Activated naive CD4-positive, alpha-beta T cell treated with anti-CD3 and anti-CD28 coated beads, Interleukin-2, amount 10 ng/mL, durations not matched to agents 7 days and 5 days (primary cell): ENCODE results near the gene PDHB.
"Not testable (repeated sequence)": the region's sequence is repeated elsewhere in the genome, so short reads cannot be mapped to it uniquely, and the experiment has no call there.

ENCODE experiments used
- CTCF ChIA-PET: fragments of 350-600 bp; sonication (Branson Sonifier 250); formaldehyde crosslinking; loops from one replicate; lab custom pipeline; 2021; ENCODE audit warnings: antibody characterized with exemption; lab: Charles Lee
- DNase-seq: peaks from one replicate; pipeline ENCODE4 v3.0.0-alpha.2; 2020
- H3K27ac Mint-ChIP-seq: one replicate; pipeline ENCODE4 v1.8.0; 2021; ENCODE audit warnings: mild to moderate bottlenecking, moderate library complexity, mixed read lengths
- H3K27me3 Mint-ChIP-seq: one replicate; pipeline ENCODE4 v1.8.0; 2021; ENCODE audit warnings: mild to moderate bottlenecking, mixed read lengths
- H3K36me3 Mint-ChIP-seq: one replicate; pipeline ENCODE4 v1.8.0; 2021; ENCODE audit warnings: mixed read lengths
- H3K4me1 Mint-ChIP-seq: one replicate; pipeline ENCODE4 v1.8.0; 2021; ENCODE audit warnings: mixed read lengths
- H3K4me3 Mint-ChIP-seq: one replicate; pipeline ENCODE4 v1.8.0; 2021; ENCODE audit warnings: mild to moderate bottlenecking, moderate library complexity, mixed read lengths
- H3K9me3 Mint-ChIP-seq: one replicate; pipeline ENCODE4 v1.8.0; 2021; ENCODE audit warnings: mixed read lengths

Gene PDHB

GRCh38 chr3:58463942-58464271 lies 30.3 kb upstream of the PDHB start:
- H3K9me3 Mint-ChIP-seq: no peaks in the 10 kb centered on the region
- H3K27me3 Mint-ChIP-seq: no peaks in the 10 kb centered on the region
- H3K36me3 Mint-ChIP-seq: no peaks in the 10 kb centered on the region
- CTCF ChIA-PET: interaction anchor here (0.7 to 1.3 kb wide), 15 partner anchors 9 to 143 kb away, joined by 3 to 10 read pairs (median 4); partner anchors contain the start of gene KCTD6
- no peak for DNase-seq
- no peak overlapping the region for H3K27ac Mint-ChIP-seq
- H3K4me3 Mint-ChIP-seq: no peak overlapping the region
- H3K4me1 Mint-ChIP-seq: peaks cover 8% of the 10 kb centered on the region

GRCh38 chr3:58463181-58463941 lies 29.7 kb upstream of the PDHB start:
- CTCF ChIA-PET: interaction anchor here (0.7 to 1.3 kb wide), 15 partner anchors 9 to 143 kb away, joined by 3 to 10 read pairs (median 4); partner anchors contain the start of gene KCTD6
- peak; percentile 74 for DNase-seq
- H3K4me3 Mint-ChIP-seq: no peak overlapping the region
- H3K27ac Mint-ChIP-seq: no peak overlapping the region
- H3K36me3 Mint-ChIP-seq: no peaks in the 10 kb centered on the region
- no peaks in the 10 kb centered on the region for H3K27me3 Mint-ChIP-seq
- H3K9me3 Mint-ChIP-seq: no peaks in the 10 kb centered on the region
- H3K4me1 Mint-ChIP-seq: peaks cover 8% of the 10 kb centered on the region

- Mint-ChIP-seq H3K4me1 (peaks cover 8% of the 10 kb centered on the region), H3K27ac (no peak overlapping the region), H3K9me3 (no peaks in the 10 kb centered on the region), H3K36me3 (no peaks in the 10 kb centered on the region), H3K4me3 (no peak overlapping the region), H3K27me3 (no peaks in the 10 kb centered on the region)
- no peak for DNase-seq
- CTCF ChIA-PET: no interaction called here
Observed at GRCh38 chr3:58462829-58463180, 29.2 kb upstream of the PDHB start.

GRCh38 chr3:58459160-58459559 lies 25.5 kb upstream of the PDHB start:
- Mint-ChIP-seq H3K4me1 (peaks cover 8% of the 10 kb centered on the region), H3K27me3 (no peaks in the 10 kb centered on the region), H3K4me3 (no peak overlapping the region), H3K9me3 (peaks cover 10% of the 10 kb centered on the region), H3K27ac (no peak overlapping the region), H3K36me3 (peaks cover 4% of the 10 kb centered on the region)
- CTCF ChIA-PET: no interaction called here
- no peak for DNase-seq

- H3K4me3 Mint-ChIP-seq: no peak overlapping the region
- CTCF ChIA-PET: interaction anchor here (1.5 kb wide), 1 partner anchor 12 kb away, joined by 3 read pairs; no protein-coding TSS in a partner anchor
- H3K36me3 Mint-ChIP-seq: peaks cover 4% of the 10 kb centered on the region
Observed at GRCh38 chr3:58452176-58452575, 18.5 kb upstream of the PDHB start.

GRCh38 chr3:58441514-58442450 lies 8.2 kb upstream of the PDHB start:
- CTCF ChIA-PET: no interaction called here
- no peaks in the 10 kb centered on the region for H3K4me1 Mint-ChIP-seq
- DNase-seq: no peak
- H3K27me3 Mint-ChIP-seq: peaks cover 8% of the 10 kb centered on the region
- no peaks in the 10 kb centered on the region for H3K9me3 Mint-ChIP-seq
- H3K36me3 Mint-ChIP-seq: no peaks in the 10 kb centered on the region
- H3K27ac Mint-ChIP-seq: no peak overlapping the region
- no peak overlapping the region for H3K4me3 Mint-ChIP-seq

More at GRCh38 chr3:58452176-58452575, 18.5 kb upstream of the PDHB start:
- no peak overlapping the region for H3K27ac Mint-ChIP-seq
- peaks cover 16% of the 10 kb centered on the region for H3K9me3 Mint-ChIP-seq
- no peaks in the 10 kb centered on the region for H3K4me1 Mint-ChIP-seq
- H3K27me3 Mint-ChIP-seq: peaks cover 4% of the 10 kb centered on the region
- no peak for DNase-seq

- H3K27ac Mint-ChIP-seq, H3K4me3 Mint-ChIP-seq, DNase-seq, H3K36me3 Mint-ChIP-seq, H3K27me3 Mint-ChIP-seq, CTCF ChIA-PET, H3K4me1 Mint-ChIP-seq, H3K9me3 Mint-ChIP-seq: not testable (repeated sequence)
Observed at GRCh38 chr3:58440996-58441355, 7.3 kb upstream of the PDHB start.

- peaks cover 18% of the 10 kb centered on the region for H3K27me3 Mint-ChIP-seq
- H3K27ac Mint-ChIP-seq, H3K4me3 Mint-ChIP-seq, H3K36me3 Mint-ChIP-seq, DNase-seq, H3K9me3 Mint-ChIP-seq: not testable (repeated sequence)
- CTCF ChIA-PET: interaction anchor here (0.6 kb wide), 1 partner anchor 26 kb away, joined by 4 read pairs; no protein-coding TSS in a partner anchor
- peaks cover 20% of the 10 kb centered on the region for H3K4me1 Mint-ChIP-seq
Observed at GRCh38 chr3:58437276-58437675, 3.6 kb upstream of the PDHB start.

- H3K27ac Mint-ChIP-seq: no peak overlapping the region
- H3K4me3 Mint-ChIP-seq: no peak overlapping the region
- peaks cover 27% of the 10 kb centered on the region for H3K4me1 Mint-ChIP-seq
- DNase-seq: no peak
- CTCF ChIA-PET: no interaction called here
- peaks cover 16% of the 10 kb centered on the region for H3K27me3 Mint-ChIP-seq
- no peaks in the 10 kb centered on the region for H3K9me3 Mint-ChIP-seq
- H3K36me3 Mint-ChIP-seq: peaks cover 15% of the 10 kb centered on the region
Observed at GRCh38 chr3:58434990-58435389, 1.4 kb upstream of the PDHB start.

GRCh38 chr3:58434511-58434910 lies 879 bp upstream of the PDHB start:
- peaks cover 20% of the 10 kb centered on the region for H3K36me3 Mint-ChIP-seq
- CTCF ChIA-PET: interaction anchor here (1.3 kb wide), 1 partner anchor 19 kb away, joined by 3 read pairs; no protein-coding TSS in a partner anchor
- DNase-seq: no peak
- no peaks in the 10 kb centered on the region for H3K9me3 Mint-ChIP-seq
- peak overlapping the region; percentile 86 for H3K27ac Mint-ChIP-seq
- H3K4me3 Mint-ChIP-seq: peak overlapping the region; percentile 79
- peaks cover 27% of the 10 kb centered on the region for H3K4me1 Mint-ChIP-seq
- peaks cover 14% of the 10 kb centered on the region for H3K27me3 Mint-ChIP-seq

GRCh38 chr3:58434168-58434504 lies 504 bp upstream of the PDHB start:
- peaks cover 14% of the 10 kb centered on the region for H3K27me3 Mint-ChIP-seq
- H3K9me3 Mint-ChIP-seq: no peaks in the 10 kb centered on the region
- CTCF ChIA-PET: interaction anchor here (1.2 to 1.3 kb wide), 2 partner anchors 18 to 84 kb away, joined by 3 read pairs; no protein-coding TSS in a partner anchor
- H3K4me3 Mint-ChIP-seq: peak overlapping the region; percentile 79
- DNase-seq: no peak
- peaks cover 27% of the 10 kb centered on the region for H3K4me1 Mint-ChIP-seq
- peak overlapping the region; percentile 86 for H3K27ac Mint-ChIP-seq
- H3K36me3 Mint-ChIP-seq: peaks cover 24% of the 10 kb centered on the region

GRCh38 chr3:58432905-58433304 lies 727 bp downstream of the PDHB start:
- peak overlapping the region; percentile 94 for H3K27ac Mint-ChIP-seq

GRCh38 chr3:58429657-58430056 lies 4.0 kb downstream of the PDHB start:
- H3K36me3 Mint-ChIP-seq: peaks cover 43% of the 10 kb centered on the region
- no peaks in the 10 kb centered on the region for H3K27me3 Mint-ChIP-seq
- H3K9me3 Mint-ChIP-seq: no peaks in the 10 kb centered on the region
- CTCF ChIA-PET: interaction anchor here (1.0 to 1.3 kb wide), 2 partner anchors 15 to 108 kb away, joined by 3 read pairs; no protein-coding TSS in a partner anchor
- no peak overlapping the region for H3K4me3 Mint-ChIP-seq
- no peak for DNase-seq
- H3K4me1 Mint-ChIP-seq: peaks cover 26% of the 10 kb centered on the region
- H3K27ac Mint-ChIP-seq: no peak overlapping the region

More at GRCh38 chr3:58432905-58433304, 727 bp downstream of the PDHB start:
- no peak for DNase-seq
- Mint-ChIP-seq H3K36me3 (peaks cover 35% of the 10 kb centered on the region), H3K9me3 (no peaks in the 10 kb centered on the region), H3K27me3 (peaks cover 14% of the 10 kb centered on the region), H3K4me3 (peak overlapping the region; percentile 79), H3K4me1 (peaks cover 27% of the 10 kb centered on the region)
- CTCF ChIA-PET: interaction anchor here (1.2 to 1.5 kb wide), 3 partner anchors 17 to 83 kb away, joined by 3 to 4 read pairs (median 3); partner anchors contain the start of gene KCTD6
